ENCODE measurements around the gene DIAPH1. TPM values are rescaled to one million over a fixed set of nuclear protein-coding genes. Genes with fewer than 3 reads are reported as not detected.

Gene DIAPH1
- total and polyA plus RNA-seq, 3 experiments from 2014 or later: 151 to 217 (median 212) TPM

DNA sequence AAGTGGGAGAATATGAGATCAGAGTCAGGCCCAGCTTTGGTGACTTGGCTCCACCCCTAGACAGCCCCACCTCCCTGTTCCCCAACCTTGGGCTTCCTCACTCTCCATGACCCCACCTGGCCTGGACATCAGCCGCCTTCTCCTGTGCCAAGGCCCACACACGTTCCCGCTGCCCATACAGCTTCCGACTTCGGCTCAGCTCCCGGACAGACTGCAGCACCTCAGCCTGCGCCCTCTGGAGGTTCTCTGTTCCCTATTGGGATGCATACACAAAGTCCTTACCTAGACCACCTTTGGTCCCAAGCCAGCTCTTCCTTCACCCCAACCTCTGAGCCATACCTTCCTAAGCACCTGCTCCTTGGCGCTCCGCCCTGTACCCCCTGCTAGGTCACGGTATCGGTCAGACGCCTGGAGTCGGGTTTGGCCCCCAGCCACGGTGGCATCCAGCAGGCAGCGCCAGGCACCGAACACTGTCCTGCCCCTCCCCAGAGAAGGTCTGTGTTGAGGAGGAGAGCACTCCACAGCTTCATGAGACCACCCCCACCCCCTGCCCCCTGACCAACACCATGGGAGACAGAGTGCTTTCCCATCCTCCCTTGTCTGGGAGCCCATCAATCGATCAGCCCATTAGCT, 30.4 kb upstream of the DIAPH1 start:
- peak overlapping the region in 7 of 8 donors; percentile 25 to 96 (median 85) for H3K27ac Mint-ChIP-seq
- peaks cover 40 to 62% (median 43%) of the 10 kb centered on the region in 3 donors for H3K4me1 Mint-ChIP-seq
- H3K4me3 Mint-ChIP-seq: peak overlapping the region in 3 of 7 donors; percentile 62 to 95 (median 94)
- no peaks in the 10 kb centered on the region for H3K9me3 Mint-ChIP-seq
- Histone ChIP-seq H3K27ac (ENCODE audit: low read depth, low read length) (no peak overlapping the region), H3K9me3 (ENCODE audit: low read length) (no peaks in the 10 kb centered on the region), H3K27me3 (ENCODE audit: insufficient read depth, low read length, poor library complexity, severe bottlenecking) (no peaks in the 10 kb centered on the region), H3K4me1 (ENCODE audit: insufficient read depth, low read length) (peaks cover 26% of the 10 kb centered on the region), H3K36me3 (ENCODE audit: insufficient read depth, low read length) (no peaks in the 10 kb centered on the region), H3K4me3 (ENCODE audit: low read length) (no peak overlapping the region)
- CTCF ChIA-PET: interaction anchor here (0.8 to 4.0 kb wide), 3 partner anchors 12 to 85 kb away, joined by 3 to 22 read pairs (median 19); partner anchors contain the start of genes HDAC3 and RELL2
- POLR2A ChIA-PET: interaction anchor here (5.1 kb wide), 1 partner anchor 12 kb away, joined by 46 read pairs; the partner anchor contains the start of genes HDAC3 and RELL2
- H3K27me3 Mint-ChIP-seq: peaks cover 0 to 2% of the 10 kb centered on the region in 2 donors
- no peak for DNase-seq
- peaks cover 2 to 56% (median 4%) of the 10 kb centered on the region in 3 donors for H3K36me3 Mint-ChIP-seq

- Mint-ChIP-seq H3K9me3 (no peaks in the 10 kb centered on the region), H3K36me3 (peaks cover 2 to 68% (median 4%) of the 10 kb centered on the region in 3 donors), H3K27ac (peak overlapping the region in 2 of 8 donors; percentile 24 to 54), H3K27me3 (no peaks in the 10 kb centered on the region), H3K4me3 (no peak overlapping the region), H3K4me1 (peaks cover 40 to 62% (median 43%) of the 10 kb centered on the region in 3 donors)
- Histone ChIP-seq H3K27me3 (ENCODE audit: insufficient read depth, low read length, poor library complexity, severe bottlenecking) (no peaks in the 10 kb centered on the region), H3K27ac (ENCODE audit: low read depth, low read length) (no peak overlapping the region), H3K4me3 (ENCODE audit: low read length) (no peak overlapping the region), H3K9me3 (ENCODE audit: low read length) (no peaks in the 10 kb centered on the region), H3K4me1 (ENCODE audit: insufficient read depth, low read length) (peaks cover 26% of the 10 kb centered on the region), H3K36me3 (ENCODE audit: insufficient read depth, low read length) (no peaks in the 10 kb centered on the region)
- no peak for DNase-seq
- POLR2A ChIA-PET: interaction anchor here (5.1 kb wide), 1 partner anchor 10 kb away, joined by 46 read pairs; the partner anchor contains the start of genes HDAC3 and RELL2
- CTCF ChIA-PET: interaction anchor here (0.9 to 1.5 kb wide), 3 partner anchors 12 to 276 kb away, joined by 3 to 4 read pairs (median 3); partner anchors contain the start of genes DELE1 and DIAPH1
These were observed 29.1 kb upstream of the DIAPH1 start for GRCh38 chr5:141647851-141648250.

DNA sequence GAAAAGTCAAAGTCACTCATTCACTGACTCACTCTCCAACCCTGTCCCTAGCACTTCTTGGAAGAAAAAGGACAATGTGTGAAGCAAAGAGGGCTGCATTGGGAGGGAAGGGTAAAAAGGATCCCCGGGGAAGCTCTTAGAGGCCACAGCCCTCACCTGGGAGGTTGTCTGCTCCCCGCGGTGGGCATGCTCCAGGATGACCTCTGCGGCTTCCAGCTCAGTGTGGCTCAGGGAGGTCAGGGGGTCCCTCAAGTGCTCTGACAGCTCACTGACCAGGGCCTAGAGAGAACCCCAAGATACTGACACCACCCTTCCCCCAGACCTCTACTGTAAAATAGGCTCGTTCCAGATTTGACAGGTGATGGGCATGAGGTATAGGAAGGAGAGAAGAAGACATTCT, 28.4 kb upstream of the DIAPH1 start:
- Mint-ChIP-seq H3K36me3 (peaks cover 2 to 74% (median 4%) of the 10 kb centered on the region in 3 donors), H3K4me3 (no peak overlapping the region), H3K27me3 (no peaks in the 10 kb centered on the region), H3K27ac (peak overlapping the region in 2 of 8 donors; percentile 24 to 78), H3K9me3 (no peaks in the 10 kb centered on the region), H3K4me1 (peaks cover 36 to 57% (median 38%) of the 10 kb centered on the region in 3 donors)
- ChIA-PET CTCF (interaction anchor here (1.2 to 1.7 kb wide), 3 partner anchors 10 to 55 kb away, joined by 4 to 9 read pairs (median 5); partner anchors contain the start of gene RELL2), POLR2A (interaction anchor here (5.1 kb wide), 1 partner anchor 10 kb away, joined by 46 read pairs; the partner anchor contains the start of genes HDAC3 and RELL2)
- H3K27ac ChIP-seq (ENCODE audit: low read depth, low read length): no peak overlapping the region
- no peak overlapping the region for H3K4me3 ChIP-seq (ENCODE audit: low read length)
- peaks cover 24% of the 10 kb centered on the region for H3K4me1 ChIP-seq (ENCODE audit: insufficient read depth, low read length)
- no peaks in the 10 kb centered on the region for H3K36me3 ChIP-seq (ENCODE audit: insufficient read depth, low read length)
- H3K27me3 ChIP-seq (ENCODE audit: insufficient read depth, low read length, poor library complexity, severe bottlenecking): no peaks in the 10 kb centered on the region
- DNase-seq: no peak
- no peaks in the 10 kb centered on the region for H3K9me3 ChIP-seq (ENCODE audit: low read length)

GRCh38 chr5:141646026-141646425, 27.2 kb upstream of the DIAPH1 start:
- Histone ChIP-seq H3K9me3 (ENCODE audit: low read length) (no peaks in the 10 kb centered on the region), H3K27me3 (ENCODE audit: insufficient read depth, low read length, poor library complexity, severe bottlenecking) (no peaks in the 10 kb centered on the region), H3K4me1 (ENCODE audit: insufficient read depth, low read length) (peaks cover 16% of the 10 kb centered on the region), H3K4me3 (ENCODE audit: low read length) (no peak overlapping the region), H3K36me3 (ENCODE audit: insufficient read depth, low read length) (no peaks in the 10 kb centered on the region), H3K27ac (ENCODE audit: low read depth, low read length) (no peak overlapping the region)
- Mint-ChIP-seq H3K9me3 (no peaks in the 10 kb centered on the region), H3K4me1 (peaks cover 26 to 50% (median 30%) of the 10 kb centered on the region in 3 donors), H3K36me3 (peaks cover 2 to 84% (median 4%) of the 10 kb centered on the region in 3 donors), H3K27me3 (no peaks in the 10 kb centered on the region), H3K27ac (peak overlapping the region in 1 of 8 donors; percentile 9), H3K4me3 (no peak overlapping the region)
- no peak for DNase-seq
- ChIA-PET POLR2A (no interaction called here), CTCF (interaction anchor here (1.5 to 1.7 kb wide), 2 partner anchors 8 to 13 kb away, joined by 4 to 9 read pairs; partner anchors contain the start of gene RELL2)

DNA sequence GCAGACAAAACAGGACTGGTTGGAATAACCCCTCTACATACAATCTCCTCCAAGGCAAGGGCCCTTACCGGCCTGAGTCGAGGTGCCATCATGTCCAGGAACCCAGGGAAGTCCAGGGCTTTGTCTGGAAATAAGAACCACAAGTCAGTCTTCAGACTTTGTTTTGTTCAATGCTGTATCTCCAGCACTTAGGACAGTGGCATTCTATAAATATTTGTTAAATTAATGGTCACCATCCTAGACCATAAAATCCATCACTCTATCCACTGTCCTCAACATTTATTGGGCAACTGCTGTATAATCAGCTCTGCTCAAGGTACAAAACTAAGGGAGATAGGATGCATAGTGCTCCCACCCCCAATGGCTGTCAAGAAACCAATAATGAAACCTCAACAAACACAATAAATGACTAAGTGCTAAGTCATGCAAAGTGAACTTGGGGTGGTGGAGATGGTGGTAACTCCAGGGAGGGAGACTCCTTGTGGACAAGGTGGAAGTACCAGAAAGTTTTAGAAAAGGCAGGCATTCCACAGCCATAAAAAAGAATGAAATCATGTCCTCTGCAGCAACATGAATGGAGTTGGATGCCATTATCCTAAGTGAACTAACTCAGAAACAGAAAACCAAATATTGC, 23.0 kb upstream of the DIAPH1 start:
- CTCF ChIA-PET: interaction anchor here (0.8 to 2.9 kb wide), 5 partner anchors 9 to 327 kb away, joined by 3 to 9 read pairs (median 4); partner anchors contain the start of genes DIAPH1, FCHSD1 and RNF14
- POLR2A ChIA-PET: interaction anchor here (1.6 kb wide), 1 partner anchor 9 kb away, joined by 6 read pairs; the partner anchor contains the start of gene FCHSD1

DNA sequence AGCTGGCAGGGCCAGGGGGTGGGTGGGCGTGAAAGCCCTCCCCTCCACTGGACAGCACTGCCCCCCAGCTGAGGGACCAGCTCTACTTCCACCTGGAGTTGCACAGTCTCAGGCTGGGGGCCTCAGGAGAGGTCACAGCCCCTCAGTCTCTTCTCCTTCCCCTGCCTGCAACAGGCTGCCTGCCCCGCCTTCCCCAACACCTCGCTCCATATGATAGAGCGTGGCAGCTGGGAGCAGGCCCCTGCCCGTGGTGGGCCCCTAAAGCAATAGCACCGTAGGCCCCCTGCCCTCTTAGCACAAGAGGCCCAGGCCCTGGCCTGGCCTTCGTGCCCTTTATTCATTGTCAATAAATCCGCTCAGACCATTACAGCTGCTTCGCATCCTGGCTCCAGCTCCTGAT, 21.9 kb upstream of the DIAPH1 start:
- Histone ChIP-seq H3K36me3 (ENCODE audit: insufficient read depth, low read length) (no peaks in the 10 kb centered on the region), H3K9me3 (ENCODE audit: low read length) (no peaks in the 10 kb centered on the region), H3K27ac (ENCODE audit: low read depth, low read length) (no peak overlapping the region), H3K4me3 (ENCODE audit: low read length) (no peak overlapping the region), H3K27me3 (ENCODE audit: insufficient read depth, low read length, poor library complexity, severe bottlenecking) (no peaks in the 10 kb centered on the region), H3K4me1 (ENCODE audit: insufficient read depth, low read length) (peaks cover 17% of the 10 kb centered on the region)
- H3K27ac Mint-ChIP-seq: peak overlapping the region in 5 of 8 donors; percentile 2 to 79 (median 63)
- DNase-seq: no peak
- H3K4me3 Mint-ChIP-seq: peak overlapping the region in 1 of 7 donors; percentile 57
- H3K4me1 Mint-ChIP-seq: peaks cover 12 to 25% (median 13%) of the 10 kb centered on the region in 3 donors
- CTCF ChIA-PET: interaction anchor here (1.1 to 2.9 kb wide), 3 partner anchors 10 to 21 kb away, joined by 3 to 9 read pairs (median 6); partner anchors contain the start of genes DIAPH1 and FCHSD1
- peaks cover 0 to 60% (median 4%) of the 10 kb centered on the region in 3 donors for H3K36me3 Mint-ChIP-seq
- H3K9me3 Mint-ChIP-seq: no peaks in the 10 kb centered on the region
- no peaks in the 10 kb centered on the region for H3K27me3 Mint-ChIP-seq
- POLR2A ChIA-PET: interaction anchor here (1.6 kb wide), 1 partner anchor 10 kb away, joined by 6 read pairs; the partner anchor contains the start of gene FCHSD1

More for the DNA sequence above, 23.0 kb upstream of the DIAPH1 start:
- Mint-ChIP-seq H3K27me3 (no peaks in the 10 kb centered on the region), H3K36me3 (peaks cover 0 to 68% (median 4%) of the 10 kb centered on the region in 3 donors), H3K4me3 (peak overlapping the region in 1 of 7 donors; percentile 15), H3K9me3 (no peaks in the 10 kb centered on the region), H3K27ac (peak overlapping the region in 7 of 8 donors; percentile 2 to 89 (median 19)), H3K4me1 (peaks cover 5 to 26% (median 9%) of the 10 kb centered on the region in 3 donors)
- no peaks in the 10 kb centered on the region for H3K36me3 ChIP-seq (ENCODE audit: insufficient read depth, low read length)
- no peaks in the 10 kb centered on the region for H3K9me3 ChIP-seq (ENCODE audit: low read length)
- H3K27me3 ChIP-seq (ENCODE audit: insufficient read depth, low read length, poor library complexity, severe bottlenecking): no peaks in the 10 kb centered on the region
- DNase-seq: no peak
- no peak overlapping the region for H3K4me3 ChIP-seq (ENCODE audit: low read length)
- no peak overlapping the region for H3K27ac ChIP-seq (ENCODE audit: low read depth, low read length)
- H3K4me1 ChIP-seq (ENCODE audit: insufficient read depth, low read length): peaks cover 10% of the 10 kb centered on the region

DNA sequence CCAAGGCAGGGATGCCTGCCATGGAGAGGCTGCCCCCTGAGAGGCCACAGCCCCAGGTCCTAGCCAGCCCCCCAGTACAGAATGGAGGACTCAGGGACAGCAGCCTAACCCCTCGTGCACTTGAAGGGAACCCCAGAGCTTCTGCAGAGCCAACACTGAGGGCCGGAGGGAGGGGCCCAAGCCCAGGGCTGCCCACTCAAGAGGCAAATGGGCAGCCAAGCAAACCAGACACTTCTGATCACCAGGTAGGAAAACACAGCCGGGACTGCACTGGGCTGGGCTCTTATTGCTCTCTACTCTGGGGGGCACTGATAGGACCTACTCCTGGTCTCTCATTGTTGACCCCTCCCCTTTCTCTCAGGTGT, 21.2 kb upstream of the DIAPH1 start:
- DNase-seq: no peak
- Histone ChIP-seq H3K27me3 (ENCODE audit: insufficient read depth, low read length, poor library complexity, severe bottlenecking) (no peaks in the 10 kb centered on the region), H3K36me3 (ENCODE audit: insufficient read depth, low read length) (no peaks in the 10 kb centered on the region), H3K4me1 (ENCODE audit: insufficient read depth, low read length) (peaks cover 24% of the 10 kb centered on the region), H3K4me3 (ENCODE audit: low read length) (no peak overlapping the region), H3K9me3 (ENCODE audit: low read length) (no peaks in the 10 kb centered on the region), H3K27ac (ENCODE audit: low read depth, low read length) (no peak overlapping the region)
- POLR2A ChIA-PET: interaction anchor here (1.6 kb wide), 1 partner anchor 11 kb away, joined by 6 read pairs; the partner anchor contains the start of gene FCHSD1
- Mint-ChIP-seq H3K4me3 (peak overlapping the region in 1 of 7 donors; percentile 57), H3K27ac (peak overlapping the region in 4 of 8 donors; percentile 50 to 90 (median 66)), H3K4me1 (peaks cover 17 to 31% (median 19%) of the 10 kb centered on the region in 3 donors), H3K9me3 (no peaks in the 10 kb centered on the region), H3K36me3 (peaks cover 2 to 57% (median 2%) of the 10 kb centered on the region in 3 donors), H3K27me3 (no peaks in the 10 kb centered on the region)
- CTCF ChIA-PET: interaction anchor here (1.1 to 2.1 kb wide), 2 partner anchors 10 to 11 kb away, joined by 3 to 6 read pairs; partner anchors contain the start of gene FCHSD1
